CD4-positive, alpha-beta T cell treated with Interleukin-1 beta for 1 hour (primary cell): ENCODE data around the gene C9orf72.
A peak's percentile ranks its signal among the peaks of the same experiment; 100 is the strongest.

Source experiments
- DNase-seq, 2 donors: peaks; one replicate each; pipeline ENCODE4 v3.0.0-alpha.2; 2020 to 2022

The C9orf72 gene

DNA sequence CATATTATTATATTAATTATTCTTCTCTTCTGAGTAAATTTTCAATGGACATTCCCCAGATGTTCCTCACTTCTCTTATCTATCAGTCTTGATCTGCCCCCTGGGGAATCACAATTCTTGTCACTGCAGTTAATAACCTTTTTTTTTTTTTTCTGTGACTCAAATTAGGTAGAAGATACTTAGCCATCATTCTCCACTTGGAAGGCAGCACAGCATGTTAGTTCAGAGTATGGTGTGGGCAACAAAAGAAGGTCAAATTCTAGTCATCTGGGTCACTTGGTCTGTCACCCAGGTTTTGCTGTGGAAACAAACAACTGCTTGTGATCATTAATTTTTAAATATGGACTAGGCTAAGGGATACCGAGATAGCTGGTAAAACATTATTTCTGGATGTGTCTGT lies 35.5 kb downstream of the C9orf72 start:
- no peak for DNase-seq

DNA sequence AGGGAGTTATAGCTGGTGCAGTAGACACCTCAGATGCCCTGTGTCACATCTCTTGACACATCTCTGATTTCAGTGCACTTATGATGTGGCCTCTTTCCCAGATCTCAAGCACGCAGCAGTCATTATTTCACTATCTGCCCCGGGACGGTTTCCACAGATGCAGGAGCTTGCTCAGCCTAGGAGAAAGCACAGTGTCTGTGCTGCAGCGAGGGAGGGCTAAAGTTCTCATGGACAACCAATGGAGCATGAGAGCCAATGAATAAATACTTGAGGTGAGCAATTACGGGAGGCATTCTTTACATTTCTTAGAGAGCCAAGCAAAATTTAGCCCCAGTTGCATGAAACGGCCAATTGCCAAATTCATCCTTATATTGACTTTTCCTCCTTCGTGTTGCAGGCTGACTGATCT lies 36.2 kb downstream of the C9orf72 start:
- no peak for DNase-seq

DNA sequence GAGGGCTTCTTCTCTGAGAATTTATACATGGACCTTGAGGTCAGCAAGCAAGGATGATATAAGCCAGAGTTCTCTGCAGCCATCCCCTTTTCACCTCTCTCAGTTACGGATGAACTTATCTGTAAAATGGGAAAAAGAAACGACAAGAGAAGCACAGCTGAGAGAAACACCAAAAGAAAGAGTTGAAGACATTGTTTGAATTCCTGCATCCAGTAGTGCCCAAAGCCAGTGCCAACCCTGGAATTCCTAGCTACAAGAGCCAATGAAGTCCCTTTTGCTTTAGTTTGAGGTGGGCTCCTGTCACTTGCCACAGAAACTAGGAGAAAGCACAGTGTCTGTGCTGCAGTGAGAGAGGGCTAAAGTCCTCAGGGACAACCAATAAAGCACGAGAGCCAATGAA lies 37.1 kb downstream of the C9orf72 start:
- no peak for DNase-seq

GRCh38 chr9:27535701-27536118 lies 37.6 kb downstream of the C9orf72 start:
- no peak for DNase-seq

DNA sequence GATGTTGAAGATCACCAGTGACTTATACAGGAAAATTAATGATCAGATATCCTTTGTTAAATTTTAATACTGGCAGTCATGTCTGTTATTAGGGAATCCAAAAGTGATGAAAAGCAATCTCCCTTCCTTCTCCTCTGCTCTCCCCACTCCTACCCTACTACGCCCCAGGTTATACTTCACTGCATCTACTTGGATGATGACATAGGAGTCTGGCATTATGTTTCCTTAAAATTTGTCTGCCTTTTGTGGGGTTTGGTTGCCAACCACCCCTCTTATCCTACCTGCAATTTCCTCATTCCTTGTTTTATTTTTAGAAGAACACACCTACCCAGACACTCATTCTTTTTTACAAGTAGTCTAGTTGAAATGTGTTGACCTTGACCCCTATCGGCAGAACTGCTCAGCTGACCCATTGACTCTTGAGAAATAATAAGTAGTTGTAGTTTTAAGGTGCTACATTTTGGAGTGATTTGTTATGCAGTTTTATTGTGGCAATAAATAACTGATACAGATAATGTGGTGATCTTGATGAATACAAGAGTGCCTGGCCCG lies 38.5 kb downstream of the C9orf72 start:
- DNase-seq = no peak

DNA sequence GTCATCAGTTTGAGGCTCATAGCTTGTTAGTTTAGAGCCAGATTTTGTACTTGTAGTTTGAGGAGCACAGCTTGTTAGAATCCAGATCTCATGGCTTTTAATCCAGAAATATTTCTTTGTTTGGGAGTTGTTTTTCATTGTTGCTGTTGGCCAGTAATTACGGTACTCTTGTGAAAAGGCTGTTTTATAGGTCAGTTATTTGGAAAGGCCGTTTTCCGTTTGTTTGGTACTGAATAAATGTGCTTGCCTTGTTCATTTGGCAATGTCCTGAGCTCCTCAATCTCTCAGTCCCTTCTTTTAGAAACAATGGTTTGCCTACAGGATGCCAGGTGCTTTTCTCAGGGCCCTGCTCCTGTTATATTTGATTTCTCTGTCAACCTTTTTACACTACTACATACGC lies 39.1 kb downstream of the C9orf72 start:
- no peak for DNase-seq

- no peak for DNase-seq
Measured at GRCh38 chr9:27533311-27533710, 40.0 kb downstream of the C9orf72 start.

DNA sequence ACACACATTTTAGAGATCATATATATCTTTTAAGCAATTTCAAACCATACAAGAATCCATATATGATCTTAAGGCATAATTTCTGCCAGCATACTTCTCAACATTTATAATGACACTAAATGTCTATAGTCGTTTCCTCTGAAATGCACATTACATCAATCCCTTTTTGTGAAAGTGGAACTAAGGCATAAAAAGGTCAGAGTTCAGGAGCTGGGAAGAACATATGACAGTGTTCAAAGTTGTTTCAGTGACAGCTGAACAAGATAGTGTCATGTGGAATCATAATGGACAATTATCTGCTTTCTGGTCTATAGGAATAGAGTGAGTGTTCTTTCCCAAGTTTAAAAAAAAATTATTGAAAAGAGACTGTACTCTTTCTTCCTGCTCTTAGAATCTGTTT lies 41.2 kb downstream of the C9orf72 start:
- DNase-seq = no peak

DNA sequence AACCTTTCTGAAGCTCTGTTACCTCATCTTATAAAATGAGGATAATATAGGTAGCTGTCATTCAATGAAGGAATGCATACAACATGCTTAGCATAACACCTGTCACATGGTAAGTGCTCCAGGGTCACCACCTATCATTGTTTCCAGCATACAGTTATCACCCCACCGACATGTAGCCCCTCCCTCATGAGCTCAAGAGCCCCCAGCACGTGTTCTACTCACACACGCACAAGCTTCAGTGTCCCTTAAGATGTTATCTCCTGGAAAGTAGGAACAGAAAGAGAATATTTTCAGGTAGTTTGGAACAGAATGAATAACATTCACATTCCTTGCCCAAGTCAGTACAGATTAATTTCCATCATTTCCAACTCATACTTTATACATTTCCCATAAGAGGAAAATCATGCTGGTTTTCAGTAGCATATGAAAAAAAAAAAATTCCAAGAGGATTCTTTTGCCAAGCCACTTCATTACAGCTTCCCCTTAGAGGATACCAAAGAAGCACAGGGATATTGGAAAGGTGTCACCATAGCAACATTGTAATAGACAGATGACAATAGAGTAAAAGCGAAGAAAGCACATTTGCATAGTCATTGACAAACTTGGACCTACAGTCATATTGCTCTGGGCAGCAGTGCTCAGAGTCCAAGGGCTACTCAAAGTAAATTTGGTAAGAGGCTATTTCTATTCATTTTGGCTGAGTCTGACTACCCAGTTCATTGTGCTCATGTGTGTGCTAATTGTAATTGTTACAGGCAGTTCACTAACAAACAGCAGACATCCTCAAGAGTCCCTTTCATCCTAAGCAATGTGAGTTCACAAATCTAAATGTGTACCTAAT lies 42.1 kb downstream of the C9orf72 start:
- DNase-seq = no peak

GRCh38 chr9:27529316-27530278 lies 43.7 kb downstream of the C9orf72 start, which contains the start of gene MOB3B:
Gene MOB3B (minus strand): TSS chr9:27529814. CDS start chr9:27455550, 74,264 bp downstream.
- peak; percentile 72 to 77 for DNase-seq

- peak; percentile 44 to 67 for DNase-seq
Measured at GRCh38 chr9:27528886-27529315, 44.4 kb downstream of the C9orf72 start.

GRCh38 chr9:27528076-27528885 lies 45.0 kb downstream of the C9orf72 start:
- peak; percentile 43 to 60 for DNase-seq

DNA sequence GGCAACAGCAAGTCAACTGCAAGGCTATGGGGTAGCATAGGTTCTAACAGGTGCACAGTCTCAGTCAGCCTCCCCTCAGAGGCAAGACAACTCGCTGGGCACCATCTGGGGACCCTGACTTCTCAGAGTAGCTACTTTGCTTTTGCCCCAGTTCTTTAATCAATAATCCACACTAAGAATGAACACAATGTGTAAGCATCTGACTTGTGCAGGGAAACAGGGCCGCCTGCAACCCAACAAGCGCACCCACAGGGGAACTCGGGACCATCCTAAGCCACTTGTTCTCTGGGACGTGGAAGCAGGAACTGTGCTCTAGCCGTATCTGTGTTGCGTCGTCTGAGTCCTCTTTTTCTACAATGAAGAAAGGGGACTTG lies 45.6 kb downstream of the C9orf72 start:
- no peak for DNase-seq

DNA sequence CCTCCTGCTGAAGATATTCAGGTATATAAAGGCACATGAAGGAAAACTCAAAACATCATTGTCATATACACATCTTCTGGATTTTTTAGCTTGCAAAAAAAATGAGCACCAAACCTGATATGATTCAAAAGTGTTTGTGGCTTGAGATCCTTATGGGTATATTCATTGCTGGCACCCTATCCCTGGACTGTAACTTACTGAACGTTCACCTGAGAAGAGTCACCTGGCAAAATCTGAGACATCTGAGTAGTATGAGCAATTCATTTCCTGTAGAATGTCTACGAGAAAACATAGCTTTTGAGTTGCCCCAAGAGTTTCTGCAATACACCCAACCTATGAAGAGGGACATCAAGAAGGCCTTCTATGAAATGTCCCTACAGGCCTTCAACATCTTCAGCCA lies 49.0 kb downstream of the C9orf72 start, which contains the start of gene IFNK:
IFNK (plus strand) TSS at position 55 of the 400 bp plus-strand sequence; CDS start at position 102, 47 bp downstream.
- DNase-seq = no peak

GRCh38 chr9:27523141-27523540 lies 50.1 kb downstream of the C9orf72 start:
- DNase-seq = no peak

GRCh38 chr9:27520986-27521385 lies 52.3 kb downstream of the C9orf72 start:
- DNase-seq = no peak

GRCh38 chr9:27519466-27520465 lies 53.5 kb downstream of the C9orf72 start:
- no peak for DNase-seq

DNA sequence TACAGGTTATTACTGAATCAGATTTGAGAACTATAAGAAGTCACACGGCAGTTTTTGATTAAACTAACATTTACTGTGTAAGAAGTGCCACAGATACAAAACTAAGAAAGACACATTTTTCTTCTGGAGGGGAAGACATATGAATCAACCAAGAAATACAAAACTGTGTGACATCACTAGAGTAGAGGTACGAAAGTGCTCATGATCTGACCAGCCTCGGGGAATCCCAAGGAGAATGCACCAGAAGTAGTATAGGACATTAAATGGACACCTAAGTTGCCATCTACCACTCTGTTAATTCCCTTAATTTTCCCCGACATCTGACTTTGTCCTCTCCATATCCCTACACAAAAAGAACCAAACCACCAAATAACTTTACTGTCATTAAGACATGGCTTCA lies 54.5 kb downstream of the C9orf72 start:
- DNase-seq = no peak

DNA sequence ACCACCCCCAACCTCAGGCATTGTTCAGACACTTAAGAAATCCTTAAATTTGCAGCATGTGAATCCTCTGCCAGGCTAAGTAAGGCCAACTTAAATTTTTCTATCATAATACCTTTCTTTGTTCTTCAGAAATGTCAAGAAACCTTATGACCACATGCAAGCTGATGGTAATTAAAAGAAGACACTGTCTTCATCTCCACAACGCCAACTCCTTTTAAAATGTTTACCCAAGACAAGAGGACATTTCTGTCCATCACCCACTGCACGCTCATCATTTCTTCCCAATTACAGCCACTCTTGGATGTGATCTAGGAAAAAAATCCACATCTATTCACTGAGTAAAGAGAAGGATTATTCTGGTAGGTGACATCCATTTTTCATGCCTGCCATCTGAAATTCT lies 55.3 kb downstream of the C9orf72 start:
- no peak for DNase-seq

DNA sequence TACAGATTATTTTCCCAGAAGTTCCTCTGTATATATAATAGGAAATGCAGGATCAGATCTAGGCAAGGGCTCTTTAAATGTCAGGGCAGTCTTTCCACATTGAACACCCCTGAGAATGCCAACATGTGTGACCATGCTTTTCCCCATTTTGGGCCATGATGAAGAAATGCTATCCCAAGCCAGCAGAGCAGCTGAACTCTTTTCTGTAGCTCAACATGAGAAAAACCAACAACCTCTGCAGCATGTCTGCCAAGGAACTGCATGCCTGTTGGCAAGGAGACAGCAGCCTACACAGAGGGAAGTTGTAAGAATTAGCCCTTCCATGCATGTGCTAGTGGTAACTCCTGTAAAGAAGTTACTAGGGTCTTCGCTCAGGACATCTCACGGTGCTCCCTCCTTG lies 58.7 kb downstream of the C9orf72 start:
- DNase-seq = no peak

- DNase-seq = no peak
Measured at GRCh38 chr9:27511771-27512170, 61.5 kb downstream of the C9orf72 start.
